Mucosa of gallbladder (tissue), 1 donor: ENCODE results near the gene LAX1. TPM values are rescaled to one million over a fixed set of nuclear protein-coding genes. Genes with fewer than 3 reads are reported as not detected.

Source experiments
- DNase-seq: peaks from one replicate; pipeline ENCODE4 v3.0.0-alpha.2; 2020; ENCODE audit warnings: low spot score
- total RNA-seq: library from RNA; stranded (reverse); gene quantifications from one replicate; pipeline ENCODE4 v1.2.1, GENCODE V29; 2021
- donor health status: DM: no; HTN: no; CAD: no.

The LAX1 gene
- total RNA-seq, 1 donor from 2014 or later: 1.9 TPM

DNA sequence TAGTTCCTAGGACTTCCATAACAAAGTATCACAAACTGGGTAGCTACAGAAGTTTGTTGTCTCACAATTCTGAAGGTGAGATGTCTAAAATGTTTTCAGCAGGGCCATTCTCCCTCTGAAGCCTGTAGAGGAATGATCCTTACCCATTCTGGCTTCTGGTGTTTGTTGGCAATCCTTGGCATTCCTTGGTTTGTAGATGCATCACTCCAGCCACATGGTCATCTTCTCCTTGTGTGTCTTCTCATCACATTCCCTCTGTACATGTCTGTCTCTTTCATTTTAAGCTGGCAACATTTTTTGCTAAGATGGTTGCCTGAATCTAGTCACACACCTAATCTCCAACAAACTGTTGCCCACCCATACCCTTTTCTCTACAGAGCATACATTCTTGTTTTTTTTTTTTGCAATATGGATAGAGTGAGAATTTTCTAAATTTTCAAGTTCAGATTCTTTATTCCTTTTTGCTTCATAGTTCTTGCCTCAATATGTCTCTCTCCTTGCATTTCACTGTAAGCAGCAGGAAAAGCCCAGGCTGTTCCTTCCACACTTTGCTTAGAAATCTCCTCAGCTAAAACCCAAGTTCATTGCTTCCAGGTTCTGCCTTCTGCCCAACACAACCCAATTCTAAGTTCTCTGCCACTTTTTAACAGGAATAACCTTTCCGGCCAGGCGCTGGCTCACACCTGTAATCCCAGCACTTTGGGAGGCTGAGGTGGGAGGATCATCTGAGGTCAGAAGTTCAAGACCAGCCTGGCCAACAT lies 48.8 kb downstream of the LAX1 start:
- no peak for DNase-seq

DNA sequence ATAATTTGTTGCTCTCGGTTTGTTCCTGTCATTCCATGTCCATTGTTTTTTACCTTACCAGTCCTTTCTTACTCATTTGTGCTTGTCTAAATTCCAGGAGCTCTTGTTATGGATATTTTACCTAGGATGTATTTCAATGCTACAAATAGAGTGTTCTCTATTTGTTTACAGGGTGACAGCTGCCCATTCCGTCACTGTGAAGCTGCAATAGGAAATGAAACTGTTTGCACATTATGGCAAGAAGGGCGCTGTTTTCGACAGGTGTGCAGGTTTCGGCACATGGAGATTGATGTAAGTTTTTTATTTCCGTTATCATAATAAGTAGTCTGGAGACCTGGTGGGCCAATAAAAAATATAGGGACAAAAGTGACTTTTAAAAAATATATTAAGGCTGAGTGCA lies 53.4 kb downstream of the LAX1 start:
- no peak for DNase-seq

DNA sequence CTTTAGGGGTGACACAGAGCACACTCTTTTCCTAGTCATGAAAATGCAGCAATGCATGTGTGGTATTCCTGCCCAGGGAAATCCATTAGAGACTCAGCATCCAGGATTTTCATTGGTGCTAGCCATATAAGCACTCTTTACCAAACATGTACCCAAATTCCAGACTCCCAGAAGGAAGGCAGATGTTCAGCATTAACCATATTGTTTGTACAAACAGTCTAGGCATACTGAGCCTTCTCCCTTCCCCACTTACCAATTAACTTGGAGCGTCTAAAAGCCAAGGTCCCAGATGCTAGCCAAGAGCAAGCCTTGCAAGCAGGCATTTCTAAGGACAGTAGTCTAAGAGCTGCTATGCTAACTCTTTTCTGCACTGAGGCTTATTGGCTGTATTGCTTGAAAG lies 58.3 kb downstream of the LAX1 start:
- DNase-seq: no peak

Other genes starting within 250 kb of the LAX1 start
- 107 TPM for gene ATP2B4, start 138.4 kb upstream of the LAX1 start, total RNA-seq
- gene ZBED6, start 30.4 kb downstream of the LAX1 start, total RNA-seq: 35.1 TPM
- 70.1 TPM for gene ZC3H11A, start 30.4 kb downstream of the LAX1 start, total RNA-seq
- 57.7 TPM for gene SNRPE, start 96.4 kb downstream of the LAX1 start, total RNA-seq